ENCODE results near the gene LARP4B.

DNA sequence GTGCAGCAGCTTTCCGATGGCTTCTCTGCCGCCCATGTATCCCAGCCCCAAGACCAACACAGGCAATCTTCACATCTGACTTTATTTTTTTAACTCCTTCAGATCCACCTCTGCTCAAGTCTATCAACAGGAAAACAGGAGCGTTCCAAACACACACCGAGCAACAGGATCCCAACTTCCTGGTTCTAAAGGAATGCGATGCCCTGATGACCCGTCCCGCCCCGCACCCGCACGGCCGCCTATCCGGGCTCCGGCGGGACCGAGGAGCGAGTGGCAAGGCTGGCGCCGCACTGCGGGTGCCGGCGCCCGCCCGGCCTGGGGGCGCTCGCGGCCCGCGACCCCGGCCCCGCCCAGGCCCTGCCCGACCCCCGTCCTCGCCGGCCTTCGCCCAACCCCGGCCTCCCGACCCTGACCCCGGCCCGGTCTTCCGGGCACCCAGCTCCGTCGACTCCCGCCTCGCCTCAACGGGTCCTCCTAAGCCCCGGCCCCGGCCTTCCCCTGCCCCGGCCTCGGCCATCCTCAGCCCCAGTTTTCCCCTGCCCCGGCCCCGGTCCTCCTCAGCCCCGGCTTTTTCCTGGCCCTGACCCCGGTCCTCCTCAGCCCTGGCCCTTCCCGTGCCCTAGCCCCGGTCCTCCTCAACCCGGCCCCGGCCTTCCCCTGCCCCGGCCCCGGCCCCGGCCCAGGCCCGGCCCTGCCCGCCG lies 730 bp downstream of the LARP4B start:
- TF ChIP-seq, protein P1, sequence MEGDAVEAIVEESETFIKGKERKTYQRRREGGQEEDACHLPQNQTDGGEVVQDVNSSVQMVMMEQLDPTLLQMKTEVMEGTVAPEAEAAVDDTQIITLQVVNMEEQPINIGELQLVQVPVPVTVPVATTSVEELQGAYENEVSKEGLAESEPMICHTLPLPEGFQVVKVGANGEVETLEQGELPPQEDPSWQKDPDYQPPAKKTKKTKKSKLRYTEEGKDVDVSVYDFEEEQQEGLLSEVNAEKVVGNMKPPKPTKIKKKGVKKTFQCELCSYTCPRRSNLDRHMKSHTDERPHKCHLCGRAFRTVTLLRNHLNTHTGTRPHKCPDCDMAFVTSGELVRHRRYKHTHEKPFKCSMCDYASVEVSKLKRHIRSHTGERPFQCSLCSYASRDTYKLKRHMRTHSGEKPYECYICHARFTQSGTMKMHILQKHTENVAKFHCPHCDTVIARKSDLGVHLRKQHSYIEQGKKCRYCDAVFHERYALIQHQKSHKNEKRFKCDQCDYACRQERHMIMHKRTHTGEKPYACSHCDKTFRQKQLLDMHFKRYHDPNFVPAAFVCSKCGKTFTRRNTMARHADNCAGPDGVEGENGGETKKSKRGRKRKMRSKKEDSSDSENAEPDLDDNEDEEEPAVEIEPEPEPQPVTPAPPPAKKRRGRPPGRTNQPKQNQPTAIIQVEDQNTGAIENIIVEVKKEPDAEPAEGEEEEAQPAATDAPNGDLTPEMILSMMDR (IDR thresholded peaks at IDR 0.05; ENCODE audit: low read depth, low read length) = no peak
- TF ChIP-seq EZH2phosphoT487 (IDR thresholded peaks at IDR 0.05; ENCODE audit: low read depth) = no peak
